Adipose tissue (tissue), 3 donors: Measurements from ENCODE around the gene MMP15. TPM values are rescaled to one million over a fixed set of nuclear protein-coding genes. Genes with fewer than 3 reads are reported as not detected.

ENCODE experiments used
- H3K27ac ChIP-seq: one replicate; pipeline ENCODE4 v1.5.1; 2013; ENCODE audit warnings: low read depth, low read length
- WGBS, 3 donors: extraction: QIAGEN DNeasy Blood & Tissue Kit; methylation state at CpG; one replicate each; pipeline ENCODE4 v1.1.7; 2013; 5-methylcytosine and 5-hydroxymethylcytosine counted together
- polyA plus RNA-seq, 3 donors: library from polyadenylated mRNA; stranded (reverse); fragments of 200-250 nt; gene quantifications; one replicate each; pipeline ENCODE4 v1.2.3, GENCODE V29; 2013
- donor health status: healthy with polysubstance abuse.
- donor health status: Bipolar disorder and iron deficiency.
- donor health status: healthy.

Gene MMP15
- polyA plus RNA-seq, 3 donors: 8.7 to 44.5 (median 16.4) TPM

GRCh38 chr16:58029410-58029809 lies 3.9 kb downstream of the MMP15 start:
- WGBS, 3 donors: 80 to 83% (median 81%) methylated on average over 2 of the region's 2 CpGs
- no peak overlapping the region for H3K27ac ChIP-seq

- 80 to 86% (median 86%) methylated on average over 11 of the region's 11 CpGs for WGBS, 3 donors
- H3K27ac ChIP-seq: no peak overlapping the region
Measured at GRCh38 chr16:58030136-58030840, 4.7 kb downstream of the MMP15 start.

- 32 to 52% (median 49%) methylated on average over 14 of the region's 14 CpGs for WGBS, 3 donors
- H3K27ac ChIP-seq: no peak overlapping the region
Measured at GRCh38 chr16:58031016-58031800, 5.7 kb downstream of the MMP15 start.

- 15 to 54% (median 32%) methylated on average over 15 of the region's 15 CpGs for WGBS, 3 donors
- no peak overlapping the region for H3K27ac ChIP-seq
Measured at GRCh38 chr16:58032710-58033293, 7.2 kb downstream of the MMP15 start.

- 82 to 90% (median 85%) methylated on average over 14 of the region's 14 CpGs for WGBS, 3 donors
- H3K27ac ChIP-seq: no peak overlapping the region
Measured at GRCh38 chr16:58034128-58034685, 8.7 kb downstream of the MMP15 start.

- WGBS, 3 donors: 66 to 82% (median 77%) methylated on average over 11 of the region's 11 CpGs
- no peak overlapping the region for H3K27ac ChIP-seq
Measured at GRCh38 chr16:58034774-58035173, 9.2 kb downstream of the MMP15 start.

GRCh38 chr16:58035356-58036170 lies 10.0 kb downstream of the MMP15 start:
- H3K27ac ChIP-seq: no peak overlapping the region
- WGBS, 3 donors: 83 to 89% (median 87%) methylated on average over 14 of the region's 14 CpGs

GRCh38 chr16:58036943-58037342 lies 11.4 kb downstream of the MMP15 start:
- 93 to 96% (median 93%) methylated on average over 6 of the region's 6 CpGs for WGBS, 3 donors
- H3K27ac ChIP-seq: no peak overlapping the region

- 92 to 98% (median 97%) methylated on average over 16 of the region's 16 CpGs for WGBS, 3 donors
- H3K27ac ChIP-seq: no peak overlapping the region
Measured at GRCh38 chr16:58037365-58038057, 12.0 kb downstream of the MMP15 start.

GRCh38 chr16:58038219-58038641 lies 12.7 kb downstream of the MMP15 start:
- WGBS, 3 donors: 91 to 94% (median 92%) methylated on average over 20 of the region's 20 CpGs
- no peak overlapping the region for H3K27ac ChIP-seq

- no peak overlapping the region for H3K27ac ChIP-seq
- 93 to 96% (median 93%) methylated on average over 26 of the region's 26 CpGs for WGBS, 3 donors
Measured at GRCh38 chr16:58039829-58040495, 14.4 kb downstream of the MMP15 start.

GRCh38 chr16:58040496-58040846 lies 14.9 kb downstream of the MMP15 start:
- WGBS, 3 donors: 95 to 98% (median 97%) methylated on average over 12 of the region's 12 CpGs
- no peak overlapping the region for H3K27ac ChIP-seq

- WGBS, 3 donors: 80 to 87% (median 84%) methylated on average over 14 of the region's 14 CpGs
- no peak overlapping the region for H3K27ac ChIP-seq
Measured at GRCh38 chr16:58040945-58041627, 15.5 kb downstream of the MMP15 start.

GRCh38 chr16:58041628-58041955 lies 16.0 kb downstream of the MMP15 start:
- 93 to 96% (median 95%) methylated on average over 18 of the region's 18 CpGs for WGBS, 3 donors

GRCh38 chr16:58042001-58042885 lies 16.7 kb downstream of the MMP15 start:
- 93 to 95% (median 94%) methylated on average over 22 of the region's 22 CpGs for WGBS, 3 donors
- H3K27ac ChIP-seq: no peak overlapping the region

More at GRCh38 chr16:58041628-58041955, 16.0 kb downstream of the MMP15 start:
- H3K27ac ChIP-seq: no peak overlapping the region
